ENCODE results near the gene IGFL2.
"Not testable (repeated sequence)": the region's sequence is repeated elsewhere in the genome, so short reads cannot be mapped to it uniquely, and the experiment has no call there.

The IGFL2 gene

GRCh38 chr19:46144756-46145155 is 3.3 kb upstream of the IGFL2 start:
- FAIRE-seq = no peak

- no peak for FAIRE-seq
Measured at GRCh38 chr19:46147166-46147740, 785 bp upstream of the IGFL2 start.

GRCh38 chr19:46150606-46151005 is 2.6 kb downstream of the IGFL2 start:
- FAIRE-seq = no peak

- FAIRE-seq = no peak
Measured at GRCh38 chr19:46155237-46155636, 7.2 kb downstream of the IGFL2 start.

GRCh38 chr19:46159418-46160232 is 11.6 kb downstream of the IGFL2 start:
- no peak for FAIRE-seq

GRCh38 chr19:46160233-46160775 is 12.3 kb downstream of the IGFL2 start:
- no peak for FAIRE-seq

- FAIRE-seq = not testable (repeated sequence)
Measured at GRCh38 chr19:46161642-46162257, 13.7 kb downstream of the IGFL2 start.

- no peak for FAIRE-seq
Measured at GRCh38 chr19:46162731-46163130, 14.7 kb downstream of the IGFL2 start.

- no peak for FAIRE-seq
Measured at GRCh38 chr19:46173886-46174480, 25.9 kb downstream of the IGFL2 start.

GRCh38 chr19:46176116-46176860 is 28.2 kb downstream of the IGFL2 start:
- no peak for FAIRE-seq

- no peak for FAIRE-seq
Measured at GRCh38 chr19:46179076-46179759, 31.2 kb downstream of the IGFL2 start.

- no peak for FAIRE-seq
Measured at GRCh38 chr19:46180701-46181387, 32.8 kb downstream of the IGFL2 start.

- no peak for FAIRE-seq
Measured at GRCh38 chr19:46181388-46181779, 33.3 kb downstream of the IGFL2 start.

GRCh38 chr19:46182476-46182875 is 34.4 kb downstream of the IGFL2 start:
- no peak for FAIRE-seq

- FAIRE-seq = not testable (repeated sequence)
Measured at GRCh38 chr19:46184775-46185710, 37.0 kb downstream of the IGFL2 start.

- FAIRE-seq = no peak
Measured at GRCh38 chr19:46186101-46186716, 38.2 kb downstream of the IGFL2 start.

GRCh38 chr19:46186717-46187101 is 38.7 kb downstream of the IGFL2 start:
- FAIRE-seq = no peak

GRCh38 chr19:46189971-46190888 is 42.2 kb downstream of the IGFL2 start:
- FAIRE-seq = no peak

- FAIRE-seq = no peak
Measured at GRCh38 chr19:46191356-46191755, 43.3 kb downstream of the IGFL2 start.

Data from A204.1 (cell line).